PC-9 (cell line): Measurements from ENCODE around the gene MGRN1. TPM values are rescaled to one million over a fixed set of nuclear protein-coding genes. Genes with fewer than 3 reads are reported as not detected.

ENCODE experiments used
- BruUV-seq: library from RNA; stranded (reverse); fragments of 400-500 nt; replicated peaks from 2 replicates; lab custom pipeline; 2021; lab: Mats Ljungman, UMichigan
- CTCF ChIA-PET: fragments of 300-600 bp; sonication (Branson Sonifier 250); formaldehyde crosslinking; loops from one replicate; lab custom pipeline; 2022; ENCODE audit warnings: antibody characterized with exemption; lab: Charles Lee
- POLR2A ChIA-PET: fragments of 300-600 bp; sonication (Branson Sonifier 250); formaldehyde crosslinking; loops from one replicate; lab custom pipeline; 2022; ENCODE audit warnings: antibody characterized with exemption; ENCODE audit not compliant: unreplicated experiment; lab: Charles Lee
- DNase-seq, 2 experiments: peaks; one replicate each; pipeline versions ENCODE4 v3.0.0 to v3.0.0-alpha.2; 2015 to 2022; ENCODE audit warnings: mixed read lengths in 1 of 2
- H2AFZ ChIP-seq: fragments of 200-600 bp; sonication (generic); 2 replicates; pipeline ENCODE4 v1.8.1; 2017; ENCODE audit warnings: antibody characterized with exemption
- H3F3A ChIP-seq: fragments of 200-600 bp; sonication (generic); 2 replicates; pipeline ENCODE4 v1.8.1; 2017; ENCODE audit warnings: antibody characterized with exemption, mild to moderate bottlenecking, low read depth; ENCODE audit not compliant: insufficient read depth
- H3K27ac ChIP-seq: fragments of 200-600 bp; sonication (generic); 2 replicates; pipeline ENCODE4 v1.6.1; 2016; ENCODE audit warnings: mixed run types
- H3K27me3 ChIP-seq: fragments of 200-600 bp; sonication (generic); 2 replicates; pipeline ENCODE4 v1.6.1; 2016; ENCODE audit warnings: low read depth, mixed run types; ENCODE audit not compliant: insufficient read depth
- H3K36me3 ChIP-seq: fragments of 200-600 bp; sonication (generic); 2 replicates; pipeline ENCODE4 v1.6.1; 2016; ENCODE audit warnings: low read depth, mixed run types
- H3K4me1 ChIP-seq: fragments of 200-600 bp; sonication (generic); replicated peaks from 2 replicates; pipeline ENCODE4 v1.6.1; 2016; ENCODE audit warnings: mixed run types; ENCODE audit not compliant: insufficient read depth
- H3K4me2 ChIP-seq: fragments of 200-600 bp; sonication (generic); 2 replicates; pipeline ENCODE4 v1.6.1; 2017; ENCODE audit warnings: mixed run types
- H3K4me3 ChIP-seq: fragments of 200-600 bp; sonication (generic); 2 replicates; pipeline ENCODE4 v1.6.1; 2016; ENCODE audit warnings: mixed run types
- H3K79me2 ChIP-seq: fragments of 200-600 bp; sonication (generic); 2 replicates; pipeline ENCODE4 v1.6.1; 2017; ENCODE audit warnings: low read depth, mixed run types
- H3K9me2 ChIP-seq: fragments of 200-600 bp; sonication (generic); 2 replicates; pipeline ENCODE4 v1.8.1; 2017; ENCODE audit warnings: mild to moderate bottlenecking; ENCODE audit not compliant: insufficient read depth
- H3K9me3 ChIP-seq: fragments of 200-600 bp; sonication (generic); 2 replicates; pipeline ENCODE4 v1.8.1; 2016; ENCODE audit warnings: low read depth; ENCODE audit not compliant: insufficient read depth
- H4K20me1 ChIP-seq: fragments of 200-600 bp; sonication (generic); 2 replicates; pipeline ENCODE4 v1.8.1; 2017; ENCODE audit not compliant: insufficient read depth
- EZH2 ChIP-seq: fragments of 200-600 bp; sonication (generic); IDR thresholded peaks from 2 replicates; pipeline ENCODE4 v1.8.0; 2017; ENCODE audit warnings: antibody characterized with exemption, low read depth
- intact Hi-C: fragments of 100-400 bp; cut with micrococcal nuclease; formaldehyde crosslinking; loops from one replicate; pipeline ENCODE4 v1.10.0; 2022; ENCODE audit not compliant: unreplicated experiment
- total RNA-seq: library from RNA; stranded (reverse); gene quantifications from 2 replicates; pipeline ENCODE4 v1.2.3, GENCODE V29; 2021
- TF ChIP-seq, protein P1 (sequence below): fragments of 200-600 bp; sonication (generic); conservative IDR thresholded peaks from 2 replicates; pipeline ENCODE4 v1.6.1; 2017; ENCODE audit warnings: mixed run types, antibody characterized with exemption, mild to moderate bottlenecking, moderate library complexity

The MGRN1 gene
- total RNA-seq, 1 experiment from 2014 or later: 70.4 TPM

DNA sequence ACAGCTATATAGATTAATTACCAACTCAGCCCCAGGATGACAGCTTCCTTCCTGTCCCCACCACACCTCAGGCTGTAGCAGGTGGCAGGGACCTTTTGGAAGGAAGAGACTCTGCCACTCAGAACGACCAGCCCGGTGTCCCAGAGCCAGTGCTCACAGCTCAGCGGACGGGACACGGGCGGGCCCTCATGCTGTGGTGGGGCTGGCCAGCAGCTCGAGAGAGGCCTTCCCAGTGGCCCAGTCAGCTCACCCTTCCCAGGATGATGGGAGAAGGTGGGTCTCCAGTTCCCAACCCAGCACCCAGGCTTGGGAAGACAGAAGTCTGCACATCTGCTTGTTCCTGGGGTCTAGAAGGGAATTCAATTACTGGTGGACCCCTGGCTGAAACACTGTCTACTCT is 79.3 kb downstream of the MGRN1 start:
- intact Hi-C loops: no loop called here
- no peak overlapping the region for H3K4me3 ChIP-seq
- H3K79me2 ChIP-seq: no peaks in the 10 kb centered on the region
- no peak overlapping the region for H2AFZ ChIP-seq
- no peak overlapping the region for H3K4me2 ChIP-seq
- TF ChIP-seq EZH2: no peak
- TF ChIP-seq, protein P1, sequence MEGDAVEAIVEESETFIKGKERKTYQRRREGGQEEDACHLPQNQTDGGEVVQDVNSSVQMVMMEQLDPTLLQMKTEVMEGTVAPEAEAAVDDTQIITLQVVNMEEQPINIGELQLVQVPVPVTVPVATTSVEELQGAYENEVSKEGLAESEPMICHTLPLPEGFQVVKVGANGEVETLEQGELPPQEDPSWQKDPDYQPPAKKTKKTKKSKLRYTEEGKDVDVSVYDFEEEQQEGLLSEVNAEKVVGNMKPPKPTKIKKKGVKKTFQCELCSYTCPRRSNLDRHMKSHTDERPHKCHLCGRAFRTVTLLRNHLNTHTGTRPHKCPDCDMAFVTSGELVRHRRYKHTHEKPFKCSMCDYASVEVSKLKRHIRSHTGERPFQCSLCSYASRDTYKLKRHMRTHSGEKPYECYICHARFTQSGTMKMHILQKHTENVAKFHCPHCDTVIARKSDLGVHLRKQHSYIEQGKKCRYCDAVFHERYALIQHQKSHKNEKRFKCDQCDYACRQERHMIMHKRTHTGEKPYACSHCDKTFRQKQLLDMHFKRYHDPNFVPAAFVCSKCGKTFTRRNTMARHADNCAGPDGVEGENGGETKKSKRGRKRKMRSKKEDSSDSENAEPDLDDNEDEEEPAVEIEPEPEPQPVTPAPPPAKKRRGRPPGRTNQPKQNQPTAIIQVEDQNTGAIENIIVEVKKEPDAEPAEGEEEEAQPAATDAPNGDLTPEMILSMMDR: no peak
- H3F3A ChIP-seq: peaks cover 5% of the 10 kb centered on the region; the same call in 1 of the 2 replicates
- ChIA-PET POLR2A (interaction anchor here (0.5 to 0.6 kb wide), 2 partner anchors 87 to 405 kb away, joined by 3 read pairs; no protein-coding TSS in a partner anchor), CTCF (no interaction called here)
- H3K9me3 ChIP-seq: no peaks in the 10 kb centered on the region
- H3K27ac ChIP-seq: no peak overlapping the region
- no TSS peak for BruUV-seq
- H4K20me1 ChIP-seq: no peaks in the 10 kb centered on the region
- H3K36me3 ChIP-seq: peaks cover 3% of the 10 kb centered on the region; the same call in 1 of the 2 replicates
- H3K4me1 ChIP-seq: no peaks in the 10 kb centered on the region
- H3K27me3 ChIP-seq: no peaks in the 10 kb centered on the region
- DNase-seq: no peak
- no peaks in the 10 kb centered on the region for H3K9me2 ChIP-seq

- TF ChIP-seq EZH2: no peak
- TF ChIP-seq, protein P1: no peak
Measured at GRCh38 chr16:4704491-4704890, 79.9 kb downstream of the MGRN1 start.

DNA sequence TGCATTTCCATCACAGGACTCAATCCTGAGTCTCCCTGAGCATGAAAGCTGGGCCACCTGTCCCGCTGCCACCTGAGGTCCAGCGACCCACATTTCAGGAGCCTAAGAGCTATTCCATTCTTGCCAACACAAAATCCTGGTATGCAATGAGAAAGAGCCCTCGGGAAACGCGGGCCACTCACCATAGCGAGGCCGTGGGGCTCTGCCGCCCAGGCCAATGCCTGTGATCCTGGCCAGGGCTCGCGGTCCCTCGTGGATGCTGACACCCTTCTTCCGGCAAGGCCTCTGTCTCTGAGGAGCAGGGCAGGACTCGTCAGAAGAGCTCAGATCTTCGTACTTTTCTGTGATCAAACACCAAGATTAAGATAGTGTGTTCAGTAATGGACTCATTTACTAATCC is 80.3 kb downstream of the MGRN1 start:
- Histone ChIP-seq H3K27ac (no peak overlapping the region), H2AFZ (no peak overlapping the region), H3F3A (peaks cover 5% of the 10 kb centered on the region; the same call in 1 of the 2 replicates), H3K79me2 (no peaks in the 10 kb centered on the region), H3K9me3 (no peaks in the 10 kb centered on the region), H3K4me2 (no peak overlapping the region), H3K36me3 (peaks cover 8% of the 10 kb centered on the region; the same call in 1 of the 2 replicates), H3K4me3 (no peak overlapping the region), H3K9me2 (no peaks in the 10 kb centered on the region), H3K27me3 (no peaks in the 10 kb centered on the region), H4K20me1 (no peaks in the 10 kb centered on the region), H3K4me1 (no peaks in the 10 kb centered on the region)
- ChIA-PET POLR2A (no interaction called here), CTCF (no interaction called here)
- TF ChIP-seq, protein P1: no peak
- TF ChIP-seq EZH2: no peak
- no peak for DNase-seq
- intact Hi-C loops: no loop called here
- no TSS peak for BruUV-seq

More at GRCh38 chr16:4704491-4704890, 79.9 kb downstream of the MGRN1 start:
- Histone ChIP-seq H3K36me3 (peaks cover 4% of the 10 kb centered on the region; the same call in 1 of the 2 replicates), H3K9me2 (no peaks in the 10 kb centered on the region), H2AFZ (no peak overlapping the region), H3K27ac (no peak overlapping the region), H3K4me2 (no peak overlapping the region), H3F3A (peaks cover 5% of the 10 kb centered on the region; the same call in 1 of the 2 replicates), H3K4me3 (no peak overlapping the region), H3K79me2 (no peaks in the 10 kb centered on the region), H3K9me3 (no peaks in the 10 kb centered on the region), H3K27me3 (no peaks in the 10 kb centered on the region), H3K4me1 (no peaks in the 10 kb centered on the region), H4K20me1 (no peaks in the 10 kb centered on the region)
- DNase-seq: no peak
- POLR2A ChIA-PET: no interaction called here
- BruUV-seq: no TSS peak
- CTCF ChIA-PET: no interaction called here
- intact Hi-C loops: no loop called here
